Liver (tissue), 9 donors: Measurements from ENCODE around the gene FAM219A. TPM values are rescaled to one million over a fixed set of nuclear protein-coding genes. Genes with fewer than 3 reads are reported as not detected.

ENCODE experiments used
- DNase-seq: peaks from one replicate; pipeline ENCODE4 v3.0.0-alpha.2; 2017; ENCODE audit warnings: low spot score
- H3K27ac ChIP-seq, 2 donors: one replicate each; pipeline ENCODE4 v1.7.0; 2013; ENCODE audit warnings: inconsistent platforms in 2 of 2, low read length in 2 of 2, control low read depth in 1 of 2, low read depth in 1 of 2, mild to moderate bottlenecking in 1 of 2
- H3K27me3 ChIP-seq, 4 donors: one replicate each; pipeline versions ENCODE4 v1.6.1 to v1.7.0; 2013; ENCODE audit warnings: low read length in 3 of 4, inconsistent platforms in 1 of 4, mild to moderate bottlenecking in 1 of 4, moderate library complexity in 1 of 4; ENCODE audit not compliant: control insufficient read depth in 4 of 4, insufficient read depth in 4 of 4
- H3K36me3 ChIP-seq, 4 donors: one replicate each; pipeline versions ENCODE4 v1.6.1 to v1.7.0; 2013; ENCODE audit warnings: low read length in 3 of 4, mild to moderate bottlenecking in 3 of 4, low read depth in 1 of 4, moderate library complexity in 1 of 4; ENCODE audit not compliant: control insufficient read depth in 4 of 4, insufficient read depth in 3 of 4
- H3K4me1 ChIP-seq, 4 donors: one replicate each; pipeline versions ENCODE4 v1.6.1 to v1.7.0; 2013; ENCODE audit warnings: low read length in 3 of 4, mild to moderate bottlenecking in 3 of 4, moderate library complexity in 1 of 4; ENCODE audit not compliant: control insufficient read depth in 4 of 4, insufficient read depth in 4 of 4
- H3K4me3 ChIP-seq, 3 donors: one replicate each; pipeline versions ENCODE4 v1.6.1 to v1.7.0; 2013; ENCODE audit warnings: low read length in 3 of 3, control low read depth in 1 of 3, low read depth in 1 of 3, mild to moderate bottlenecking in 1 of 3
- H3K9ac ChIP-seq, 2 donors: one replicate each; pipeline ENCODE4 v1.7.0; 2013; ENCODE audit warnings: low read length in 2 of 2, mild to moderate bottlenecking in 2 of 2, moderate library complexity in 2 of 2, control low read depth in 1 of 2, low read depth in 1 of 2
- H3K9me3 ChIP-seq, 4 donors: one replicate each; pipeline versions ENCODE4 v1.6.1 to v1.7.0; 2013; ENCODE audit warnings: low read length in 3 of 4; ENCODE audit not compliant: control insufficient read depth in 4 of 4
- ATF3 ChIP-seq: IDR thresholded peaks from 2 replicates; pipeline ENCODE4 v1.6.1; 2016; ENCODE audit warnings: antibody characterized with exemption
- EGR1 ChIP-seq, 2 donors: IDR thresholded peaks; 2 replicates each; pipeline ENCODE4 v1.6.1; 2016 to 2018; ENCODE audit warnings: antibody characterized with exemption in 2 of 2, low read depth in 2 of 2
- HNF4A ChIP-seq, 2 donors: conservative IDR thresholded peaks; 2 replicates each; pipeline ENCODE4 v1.6.1; 2016; ENCODE audit warnings: antibody characterized with exemption in 2 of 2, mild to moderate bottlenecking in 2 of 2
- HNF4G ChIP-seq: IDR thresholded peaks from 2 replicates; pipeline ENCODE4 v1.6.1; 2016; ENCODE audit warnings: antibody characterized with exemption
- JUND ChIP-seq, 2 donors: IDR thresholded peaks; 2 replicates each; pipeline ENCODE4 v1.6.1; 2016; ENCODE audit warnings: antibody characterized with exemption in 2 of 2
- NR2F2 ChIP-seq: IDR thresholded peaks from 2 replicates; pipeline ENCODE4 v1.6.1; 2016; ENCODE audit warnings: antibody characterized with exemption
- RAD21 ChIP-seq, 2 donors: IDR thresholded peaks; 2 replicates each; pipeline ENCODE4 v1.6.1; 2016; ENCODE audit warnings: antibody characterized with exemption in 2 of 2, mild to moderate bottlenecking in 2 of 2
- REST ChIP-seq: IDR thresholded peaks from 2 replicates; pipeline ENCODE4 v1.6.1; 2016; ENCODE audit warnings: antibody characterized with exemption, mild to moderate bottlenecking
- RXRA ChIP-seq, 2 donors: IDR thresholded peaks; 2 replicates each; pipeline ENCODE4 v1.6.1; 2017 to 2018; ENCODE audit warnings: antibody characterized with exemption in 2 of 2, mild to moderate bottlenecking in 1 of 2
- TAF1 ChIP-seq: conservative IDR thresholded peaks from 2 replicates; pipeline ENCODE4 v1.6.1; 2016; ENCODE audit warnings: antibody characterized with exemption, mild to moderate bottlenecking
- WGBS: extraction: QIAGEN DNeasy Blood & Tissue Kit; methylation state at CpG from one replicate; pipeline ENCODE4 v1.1.7; 2013; 5-methylcytosine and 5-hydroxymethylcytosine counted together
- polyA plus RNA-seq, 2 donors: library from polyadenylated mRNA; stranded (reverse) in 1 of 2; unstranded in 1 of 2; fragments of 200-250 nt in 1 of 2; fragments of >200 nt in 1 of 2; fragmentation: Nextera tagmentation in 1 of 2; extraction: Ambion mirVana in 1 of 2; gene quantifications; one replicate each; pipeline versions ENCODE4 v1.2.1 to v1.2.3, GENCODE V29; 2013 to 2015
- total RNA-seq, 2 donors: library from RNA; depleted of rRNA; stranded (reverse); fragments of >200 nt; gene quantifications; one replicate each; pipeline ENCODE4 v1.2.3, GENCODE V29; 2014
- TF ChIP-seq, protein P1 (sequence below): IDR thresholded peaks from 2 replicates; pipeline ENCODE4 v1.6.1; 2016; ENCODE audit warnings: antibody characterized with exemption
- TF ChIP-seq, protein P2 (sequence below): fragments of 150-350 bp; IDR thresholded peaks from 2 replicates; pipeline ENCODE4 v1.5.1; 2017; ENCODE audit warnings: improper control_type of control experiment, low read depth, low read length; ENCODE audit not compliant: missing input control
- TF ChIP-seq, protein P3 (sequence below): IDR thresholded peaks from 2 replicates; pipeline ENCODE4 v1.6.1; 2016; ENCODE audit warnings: antibody characterized with exemption
- donor health status: healthy.
- donor health status: healthy.
- donor health status: healthy.
- donor health status: healthy.
- donor health status: healthy.

The FAM219A gene
- total and polyA plus RNA-seq, 4 donors, result 1.6 to 3.6 (median 2.4) TPM

- no peak for DNase-seq
- 95% methylated on average over 7 of the region's 7 CpGs for WGBS
- Histone ChIP-seq H3K36me3 (peaks cover 0 to 7% (median 4%) of the 10 kb centered on the region in 4 donors), H3K9me3 (no peaks in the 10 kb centered on the region), H3K27ac (no peak overlapping the region), H3K4me1 (peaks cover 0 to 6% (median 5%) of the 10 kb centered on the region in 4 donors), H3K4me3 (no peak overlapping the region), H3K9ac (no peak overlapping the region), H3K27me3 (no peaks in the 10 kb centered on the region)
- TF ChIP-seq, protein P1, sequence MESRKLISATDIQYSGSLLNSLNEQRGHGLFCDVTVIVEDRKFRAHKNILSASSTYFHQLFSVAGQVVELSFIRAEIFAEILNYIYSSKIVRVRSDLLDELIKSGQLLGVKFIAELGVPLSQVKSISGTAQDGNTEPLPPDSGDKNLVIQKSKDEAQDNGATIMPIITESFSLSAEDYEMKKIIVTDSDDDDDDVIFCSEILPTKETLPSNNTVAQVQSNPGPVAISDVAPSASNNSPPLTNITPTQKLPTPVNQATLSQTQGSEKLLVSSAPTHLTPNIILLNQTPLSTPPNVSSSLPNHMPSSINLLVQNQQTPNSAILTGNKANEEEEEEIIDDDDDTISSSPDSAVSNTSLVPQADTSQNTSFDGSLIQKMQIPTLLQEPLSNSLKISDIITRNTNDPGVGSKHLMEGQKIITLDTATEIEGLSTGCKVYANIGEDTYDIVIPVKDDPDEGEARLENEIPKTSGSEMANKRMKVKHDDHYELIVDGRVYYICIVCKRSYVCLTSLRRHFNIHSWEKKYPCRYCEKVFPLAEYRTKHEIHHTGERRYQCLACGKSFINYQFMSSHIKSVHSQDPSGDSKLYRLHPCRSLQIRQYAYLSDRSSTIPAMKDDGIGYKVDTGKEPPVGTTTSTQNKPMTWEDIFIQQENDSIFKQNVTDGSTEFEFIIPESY, result no peak
- TF ChIP-seq HNF4A (conservative IDR thresholded peaks at IDR 0.05) (no peak), NR2F2 (no peak), RXRA (IDR thresholded peaks at IDR 0.05) (no peak)
Measured at GRCh38 chr9:34405719-34406118, 52.7 kb downstream of the FAM219A start.

DNA sequence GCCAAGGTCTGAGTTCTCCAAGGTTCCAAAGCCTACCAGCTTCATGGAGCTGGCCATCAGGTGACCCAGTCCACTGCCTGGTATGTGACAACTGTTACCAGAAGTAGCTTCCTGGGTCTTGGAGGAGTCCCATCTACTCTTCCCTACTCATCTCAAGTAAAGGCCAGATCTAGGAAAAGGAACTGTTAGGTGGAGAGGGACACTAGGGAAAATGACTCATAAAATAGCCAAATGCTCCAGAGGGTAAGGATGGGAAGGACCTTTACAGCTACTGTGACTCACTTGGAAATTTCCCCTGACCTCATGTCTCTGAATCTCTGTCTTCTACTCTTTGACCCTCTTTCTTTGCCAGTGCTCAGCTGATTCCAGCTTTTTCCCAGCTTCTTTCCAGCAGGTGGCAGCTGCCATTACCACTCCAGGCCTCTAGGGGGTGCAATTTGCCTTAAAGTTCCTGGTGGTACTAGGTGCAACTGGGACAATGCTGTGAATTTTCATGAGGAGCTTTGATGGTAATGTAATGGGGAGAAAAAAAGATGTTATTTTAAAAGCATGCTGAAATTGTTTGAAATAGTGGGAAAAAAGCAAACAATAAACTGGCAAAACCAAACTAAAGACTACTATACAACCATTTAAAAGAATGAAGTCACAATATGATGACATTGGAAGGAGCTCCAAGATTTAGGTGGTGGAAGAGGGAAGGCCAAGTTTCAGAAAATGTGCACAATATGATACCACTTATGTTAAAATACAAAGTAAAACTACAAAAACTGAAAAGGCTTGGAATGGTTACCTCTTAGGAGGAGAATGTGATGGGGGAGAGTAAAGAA, 54.6 kb downstream of the FAM219A start:
- H3K27ac ChIP-seq, result peak overlapping the region in 1 of 2 donors; percentile 44
- no peak overlapping the region for H3K4me3 ChIP-seq
- peaks cover 0 to 7% (median 6%) of the 10 kb centered on the region in 4 donors for H3K36me3 ChIP-seq
- H3K4me1 ChIP-seq, result peaks cover 0 to 6% (median 5%) of the 10 kb centered on the region in 4 donors
- peak; percentile 71 for DNase-seq
- H3K9ac ChIP-seq, result no peak overlapping the region
- TF ChIP-seq TAF1 (no peak), REST (peak; percentile 72), NR2F2 (no peak), HNF4A (conservative IDR thresholded peaks at IDR 0.05) (peak; percentile 48 to 49), HNF4G (no peak), RXRA (IDR thresholded peaks at IDR 0.05) (peak; percentile 40 to 42), ATF3 (no peak), EGR1 (IDR thresholded peaks at IDR 0.05; ENCODE audit: low read depth in 2 of 2) (no peak), JUND (IDR thresholded peaks at IDR 0.05) (no peak), RAD21 (IDR thresholded peaks at IDR 0.05) (peak; percentile 97 to 98)
- TF ChIP-seq, protein P2, sequence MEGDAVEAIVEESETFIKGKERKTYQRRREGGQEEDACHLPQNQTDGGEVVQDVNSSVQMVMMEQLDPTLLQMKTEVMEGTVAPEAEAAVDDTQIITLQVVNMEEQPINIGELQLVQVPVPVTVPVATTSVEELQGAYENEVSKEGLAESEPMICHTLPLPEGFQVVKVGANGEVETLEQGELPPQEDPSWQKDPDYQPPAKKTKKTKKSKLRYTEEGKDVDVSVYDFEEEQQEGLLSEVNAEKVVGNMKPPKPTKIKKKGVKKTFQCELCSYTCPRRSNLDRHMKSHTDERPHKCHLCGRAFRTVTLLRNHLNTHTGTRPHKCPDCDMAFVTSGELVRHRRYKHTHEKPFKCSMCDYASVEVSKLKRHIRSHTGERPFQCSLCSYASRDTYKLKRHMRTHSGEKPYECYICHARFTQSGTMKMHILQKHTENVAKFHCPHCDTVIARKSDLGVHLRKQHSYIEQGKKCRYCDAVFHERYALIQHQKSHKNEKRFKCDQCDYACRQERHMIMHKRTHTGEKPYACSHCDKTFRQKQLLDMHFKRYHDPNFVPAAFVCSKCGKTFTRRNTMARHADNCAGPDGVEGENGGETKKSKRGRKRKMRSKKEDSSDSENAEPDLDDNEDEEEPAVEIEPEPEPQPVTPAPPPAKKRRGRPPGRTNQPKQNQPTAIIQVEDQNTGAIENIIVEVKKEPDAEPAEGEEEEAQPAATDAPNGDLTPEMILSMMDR, result peak; percentile 99
- TF ChIP-seq, protein P3, sequence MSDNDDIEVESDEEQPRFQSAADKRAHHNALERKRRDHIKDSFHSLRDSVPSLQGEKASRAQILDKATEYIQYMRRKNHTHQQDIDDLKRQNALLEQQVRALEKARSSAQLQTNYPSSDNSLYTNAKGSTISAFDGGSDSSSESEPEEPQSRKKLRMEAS, result no peak
- H3K9me3 ChIP-seq, result no peaks in the 10 kb centered on the region
- no peaks in the 10 kb centered on the region for H3K27me3 ChIP-seq
